ENCODE results near the gene OR2AG1.

The OR2AG1 gene

GRCh38 chr11:6782720-6783119 lies at the start of gene OR2AG1:
OR2AG1 (plus strand) TSS chr11:6783020; CDS start chr11:6785038, 2,018 bp downstream.
- no peak for DNase-seq

- no peak for DNase-seq
These were observed 49.2 kb upstream of the OR2AG1 start for GRCh38 chr11:6733326-6734275.

- DNase-seq, result no peak
These were observed 48.2 kb upstream of the OR2AG1 start for GRCh38 chr11:6734616-6735015.

GRCh38 chr11:6735306-6735705 lies 47.5 kb upstream of the OR2AG1 start:
- DNase-seq, result no peak

- DNase-seq, result no peak
These were observed 46.2 kb upstream of the OR2AG1 start for GRCh38 chr11:6736495-6737121.

- peak; percentile 32 for DNase-seq
These were observed 44.9 kb upstream of the OR2AG1 start for GRCh38 chr11:6737872-6738466.

GRCh38 chr11:6738590-6738989 lies 44.2 kb upstream of the OR2AG1 start:
- no peak for DNase-seq

GRCh38 chr11:6742260-6742659 lies 40.6 kb upstream of the OR2AG1 start:
- DNase-seq, result no peak

- no peak for DNase-seq
These were observed 37.8 kb upstream of the OR2AG1 start for GRCh38 chr11:6745018-6745417.

GRCh38 chr11:6745465-6746015 lies 37.3 kb upstream of the OR2AG1 start:
- DNase-seq, result no peak

GRCh38 chr11:6746086-6746618 lies 36.7 kb upstream of the OR2AG1 start:
- DNase-seq, result no peak

- DNase-seq, result no peak
These were observed 36.2 kb upstream of the OR2AG1 start for GRCh38 chr11:6746626-6747025.

GRCh38 chr11:6747097-6747668 lies 35.6 kb upstream of the OR2AG1 start:
- no peak for DNase-seq

GRCh38 chr11:6755303-6755952 lies 27.4 kb upstream of the OR2AG1 start:
- no peak for DNase-seq

GRCh38 chr11:6755953-6756347 lies 26.9 kb upstream of the OR2AG1 start:
- DNase-seq, result no peak

- no peak for DNase-seq
These were observed 25.4 kb upstream of the OR2AG1 start for GRCh38 chr11:6757373-6757967.

- no peak for DNase-seq
These were observed 10.6 kb upstream of the OR2AG1 start, which contains the start of gene OR2AG2 for GRCh38 chr11:6771926-6772893. OR2AG2 (minus strand) TSS chr11:6771976; CDS start chr11:6768957, 3,019 bp downstream.

GRCh38 chr11:6778518-6778917 lies 4.3 kb upstream of the OR2AG1 start:
- DNase-seq, result no peak

- no peak for DNase-seq
These were observed 2.0 kb upstream of the OR2AG1 start for GRCh38 chr11:6780829-6781228.

GRCh38 chr11:6790546-6790945 lies 7.7 kb downstream of the OR2AG1 start:
- DNase-seq, result no peak

All from 8988T (cell line).